ENCODE measurements around the gene IDH3B.

- TF ChIP-seq CTCF (IDR thresholded peaks at IDR 0.05; ENCODE audit: low read length) (no peak), EZH2phosphoT487 (IDR thresholded peaks at IDR 0.05; ENCODE audit: low read length) (no peak), EZH2 (optimal IDR thresholded peaks at IDR 0.05; ENCODE audit: low read depth, low read length) (no peak)
Observed at GRCh38 chr20:2658414-2659354, 5.3 kb downstream of the IDH3B start.

Measured in MM.1S (cell line).